ENCODE results near the gene CTDP1. TPM values are rescaled to one million over a fixed set of nuclear protein-coding genes. Genes with fewer than 3 reads are reported as not detected.
"Not testable (repeated sequence)": the region's sequence is repeated elsewhere in the genome, so short reads cannot be mapped to it uniquely, and the experiment has no call there.

Gene CTDP1
- polyA plus RNA-seq, 1 experiment: 12.9 TPM

- no peaks in the 10 kb centered on the region for H3K27me3 ChIP-seq (ENCODE audit: control insufficient read depth, insufficient read depth, low read length)
These were observed 12.5 kb downstream of the CTDP1 start for GRCh38 chr18:79692056-79692455.

GRCh38 chr18:79692886-79693285 lies 13.3 kb downstream of the CTDP1 start:
- no peak for DNase-seq (ENCODE audit: low read depth)
- TF ChIP-seq CTCF (IDR thresholded peaks at IDR 0.05; ENCODE audit: insufficient read depth, low read depth, low read length): no peak
- H3K4me3 ChIP-seq (ENCODE audit: low read depth, low read length): no peak overlapping the region
- peaks cover 10% of the 10 kb centered on the region for H3K36me3 ChIP-seq (ENCODE audit: control insufficient read depth, insufficient read depth, low read length)
- ChIA-PET CTCF (no interaction called here), POLR2A (no interaction called here)
- no peaks in the 10 kb centered on the region for H3K27me3 ChIP-seq (ENCODE audit: control insufficient read depth, insufficient read depth, low read length)

More at GRCh38 chr18:79692056-79692455, 12.5 kb downstream of the CTDP1 start:
- Histone ChIP-seq H3K36me3 (ENCODE audit: control insufficient read depth, insufficient read depth, low read length) (peaks cover 8% of the 10 kb centered on the region), H3K4me3 (ENCODE audit: low read depth, low read length) (no peak overlapping the region)
- ChIA-PET POLR2A (no interaction called here), CTCF (no interaction called here)
- TF ChIP-seq CTCF (IDR thresholded peaks at IDR 0.05; ENCODE audit: insufficient read depth, low read depth, low read length): no peak
- DNase-seq (ENCODE audit: low read depth): no peak

- ChIA-PET POLR2A (no interaction called here), CTCF (no interaction called here)
- TF ChIP-seq CTCF (IDR thresholded peaks at IDR 0.05; ENCODE audit: insufficient read depth, low read depth, low read length): no peak
- peaks cover 15% of the 10 kb centered on the region for H3K36me3 ChIP-seq (ENCODE audit: control insufficient read depth, insufficient read depth, low read length)
- H3K4me3 ChIP-seq (ENCODE audit: low read depth, low read length): no peak overlapping the region
- DNase-seq (ENCODE audit: low read depth): no peak
- H3K27me3 ChIP-seq (ENCODE audit: control insufficient read depth, insufficient read depth, low read length): no peaks in the 10 kb centered on the region
These were observed 14.1 kb downstream of the CTDP1 start for GRCh38 chr18:79693561-79694205.

GRCh38 chr18:79694206-79694894 lies 14.7 kb downstream of the CTDP1 start:
- DNase-seq (ENCODE audit: low read depth); POLR2A ChIA-PET: not testable (repeated sequence)
- CTCF ChIA-PET: interaction anchor here (0.6 kb wide), 1 partner anchor 99 kb away, joined by 4 read pairs; no protein-coding TSS in a partner anchor

GRCh38 chr18:79694895-79695213 lies 15.3 kb downstream of the CTDP1 start:
- peaks cover 19% of the 10 kb centered on the region for H3K36me3 ChIP-seq (ENCODE audit: control insufficient read depth, insufficient read depth, low read length)
- ChIA-PET CTCF (interaction anchor here (0.6 kb wide), 1 partner anchor 98 kb away, joined by 4 read pairs; no protein-coding TSS in a partner anchor), POLR2A (no interaction called here)
- DNase-seq (ENCODE audit: low read depth): no peak
- TF ChIP-seq CTCF (IDR thresholded peaks at IDR 0.05; ENCODE audit: insufficient read depth, low read depth, low read length): no peak
- no peaks in the 10 kb centered on the region for H3K27me3 ChIP-seq (ENCODE audit: control insufficient read depth, insufficient read depth, low read length)
- H3K4me3 ChIP-seq (ENCODE audit: low read depth, low read length): no peak overlapping the region

More at GRCh38 chr18:79694206-79694894, 14.7 kb downstream of the CTDP1 start:
- H3K4me3 ChIP-seq (ENCODE audit: low read depth, low read length); H3K27me3 ChIP-seq (ENCODE audit: control insufficient read depth, insufficient read depth, low read length): not testable (repeated sequence)
- H3K36me3 ChIP-seq (ENCODE audit: control insufficient read depth, insufficient read depth, low read length): peaks cover 18% of the 10 kb centered on the region
